HL-60/S4 treated with phorbol 12-myristate 13-acetate at 8.2 ng/mL for 4 days and 3 days (cell line): ENCODE data around the gene APOA4.

Experiments
- in situ Hi-C: fragments of 300-500 bp; cut with MboI; formaldehyde crosslinking; loops from 2 replicates; pipeline ENCODE4 v1.15.0; 2022; ENCODE audit warnings: low sequenced_read_pairs

Gene APOA4

DNA sequence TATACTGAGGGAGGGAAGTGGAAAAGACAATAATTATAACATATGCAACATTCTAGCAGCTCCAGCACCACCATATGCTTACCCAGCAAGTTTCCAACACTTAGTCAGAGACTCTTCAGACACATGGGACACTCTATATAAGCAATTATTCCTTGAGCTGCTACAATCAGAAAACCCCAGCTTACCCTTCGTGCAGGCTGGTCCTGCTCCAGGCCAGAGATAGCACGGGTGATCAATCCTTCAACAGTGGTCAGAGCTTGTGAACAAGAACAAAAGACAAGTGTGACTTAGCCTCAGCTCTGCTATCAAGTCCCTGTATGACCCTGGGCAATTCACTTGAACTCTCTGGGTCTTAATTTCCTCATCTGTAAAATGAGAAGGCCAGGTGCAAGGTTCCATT lies 36.8 kb downstream of the APOA4 start:
- in situ Hi-C loops = no loop called here

DNA sequence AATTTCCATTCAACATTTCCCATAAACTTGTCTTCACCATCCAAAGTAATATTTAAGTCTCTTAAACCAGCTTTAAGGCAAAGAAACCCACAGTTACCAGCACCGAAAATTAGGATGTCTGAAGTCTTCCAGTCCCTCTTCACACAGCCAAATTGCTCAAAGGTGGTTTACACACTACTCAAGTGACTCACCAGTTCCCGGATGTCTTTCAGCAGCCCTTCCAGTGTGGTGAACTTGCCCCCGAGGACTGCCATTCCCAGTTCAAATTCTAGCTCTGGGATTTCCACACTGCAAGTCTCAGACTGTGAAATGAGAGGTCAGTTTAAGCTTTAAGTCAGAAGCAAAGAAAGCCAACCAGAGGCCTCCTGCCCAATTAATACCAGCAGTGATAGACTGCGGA lies 40.4 kb downstream of the APOA4 start:
- in situ Hi-C loops = no loop called here

DNA sequence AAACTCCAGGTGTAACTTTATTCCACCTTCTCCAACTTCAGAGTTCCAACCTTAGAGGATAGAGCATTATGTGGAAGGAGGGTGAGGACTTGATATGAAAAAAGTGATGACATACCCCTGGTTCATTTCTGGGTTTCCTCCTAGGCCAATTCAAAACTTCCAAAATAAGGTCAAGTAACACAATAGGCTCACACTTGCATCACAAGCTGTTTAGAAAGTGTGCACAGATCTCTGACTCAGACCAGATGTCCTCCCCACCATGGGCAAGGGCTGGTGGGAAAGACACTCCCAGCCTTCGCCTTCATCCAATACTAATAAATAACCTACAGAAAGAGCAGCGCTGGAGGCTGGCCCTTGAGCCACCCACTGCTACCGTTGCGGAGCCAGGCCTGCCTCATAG lies 44.5 kb downstream of the APOA4 start:
- in situ Hi-C loops = no loop called here

DNA sequence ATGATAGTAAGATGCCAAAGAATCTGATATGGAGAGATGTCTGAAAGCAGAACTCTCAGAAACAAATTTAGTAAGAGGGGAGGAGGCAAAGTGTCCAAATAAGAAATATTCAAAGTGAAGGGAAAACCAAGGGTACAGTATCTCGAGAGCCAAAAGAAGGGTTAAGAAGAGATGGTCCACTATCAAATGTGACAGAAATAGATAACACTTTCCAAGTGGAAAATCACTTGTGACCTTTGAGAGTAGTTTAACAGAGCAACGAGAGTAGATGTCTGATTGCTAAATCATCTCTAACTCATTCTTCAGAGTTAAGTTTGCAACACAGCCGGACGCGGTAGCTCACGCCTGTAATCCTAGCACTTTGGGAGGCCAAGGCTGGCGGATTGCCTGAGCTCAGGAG lies 46.0 kb downstream of the APOA4 start:
- in situ Hi-C loops = no loop called here

DNA sequence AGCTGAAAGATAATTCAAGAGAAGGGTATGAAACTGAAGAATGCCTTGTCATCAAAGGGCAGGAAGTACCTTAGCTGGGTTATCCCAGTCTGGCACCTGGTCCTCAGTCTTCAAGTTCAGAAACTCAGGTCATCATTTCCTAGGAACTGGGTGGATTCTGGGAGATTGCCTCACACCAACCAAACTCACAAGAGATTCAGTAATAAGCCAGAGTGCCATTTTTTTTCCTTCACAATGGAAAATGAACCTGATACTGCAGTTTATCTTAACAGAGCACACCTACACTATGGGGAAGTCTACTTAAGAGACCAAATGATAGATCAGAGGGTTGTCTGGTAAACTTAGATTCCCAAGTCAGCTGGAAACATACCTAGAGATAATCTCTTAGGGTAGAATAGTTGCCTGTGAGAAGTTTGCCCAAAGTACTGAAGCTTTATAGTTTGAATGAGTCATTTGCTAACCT lies 46.6 kb downstream of the APOA4 start:
- in situ Hi-C loops = no loop called here

DNA sequence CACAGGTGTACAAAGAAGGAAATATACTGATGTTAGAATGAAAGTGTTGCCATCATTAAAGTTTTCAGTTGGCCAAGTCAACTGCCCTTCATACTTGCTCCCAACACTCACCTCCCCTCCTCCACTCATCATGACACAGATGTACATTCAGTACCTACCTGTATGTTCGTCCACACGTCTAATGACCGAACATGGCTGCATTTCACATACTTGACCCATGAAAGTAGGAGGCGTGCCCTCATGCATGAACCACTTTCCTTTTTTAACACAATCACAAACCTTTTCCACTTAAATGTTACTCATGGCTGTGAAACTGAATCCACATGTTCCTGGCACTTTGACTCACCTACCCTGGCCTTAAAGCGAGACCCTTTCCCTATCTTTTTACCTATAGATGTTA lies 47.1 kb downstream of the APOA4 start:
- in situ Hi-C loops = no loop called here

DNA sequence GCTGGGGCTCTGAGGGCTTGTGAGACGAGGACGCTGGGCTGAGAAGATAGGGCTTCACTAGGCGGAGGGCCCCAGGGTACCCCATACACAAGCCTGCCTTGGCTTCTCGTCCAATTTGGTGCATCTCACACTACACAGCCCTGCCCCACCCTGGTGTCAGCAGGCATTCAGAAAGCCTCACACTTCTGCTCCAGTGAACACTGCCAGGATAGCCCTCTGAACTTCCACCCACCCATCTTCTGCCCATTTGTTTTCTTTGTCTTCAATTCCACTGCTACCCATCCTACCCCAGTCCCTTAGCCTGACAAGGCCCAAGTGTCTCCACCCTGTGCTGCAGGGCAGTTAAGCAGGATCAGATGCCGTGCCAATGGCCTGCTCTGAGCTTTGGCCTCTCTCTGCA lies 48.4 kb downstream of the APOA4 start:
- in situ Hi-C loops = no loop called here

DNA sequence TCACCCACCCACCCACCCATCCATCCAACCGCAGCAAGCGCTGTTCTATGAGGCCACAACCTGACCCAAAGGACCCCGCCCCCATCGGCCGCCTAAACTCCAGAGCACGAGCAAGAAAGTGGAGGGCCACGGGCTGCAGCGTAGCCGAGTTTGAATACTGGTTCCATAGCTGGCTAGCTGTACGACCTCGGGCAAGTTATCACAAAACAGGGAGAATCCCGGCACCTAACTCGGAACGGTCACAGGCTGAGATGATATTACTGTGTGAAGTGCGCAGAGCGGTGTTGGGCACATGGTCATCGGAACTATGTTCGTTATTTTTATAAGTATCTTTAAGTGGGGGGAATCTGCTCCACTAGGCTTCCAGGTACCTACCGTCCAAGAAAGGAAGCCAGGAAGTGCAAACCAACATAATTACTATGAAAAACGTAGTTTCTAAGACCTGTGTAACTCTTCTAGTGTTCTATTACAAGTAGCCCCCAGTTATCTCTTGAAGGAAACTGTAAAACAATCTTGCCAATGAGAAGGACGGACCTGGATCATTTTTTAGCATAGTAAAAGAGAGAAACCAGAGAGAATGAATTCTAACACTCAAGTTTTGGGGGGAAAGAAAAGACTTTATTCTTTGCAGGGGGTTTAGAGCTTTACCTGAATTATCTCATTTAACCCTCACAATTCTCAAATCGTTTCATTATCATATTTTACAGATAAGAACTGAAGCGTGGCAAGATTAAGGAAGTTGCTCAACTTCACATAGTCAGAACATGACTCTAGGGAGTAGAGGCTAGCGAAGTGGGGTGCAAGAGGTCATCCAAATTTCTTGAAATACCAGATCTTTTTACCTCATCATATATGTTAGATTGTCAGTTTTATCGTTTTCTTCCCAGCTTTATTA lies 49.7 kb downstream of the APOA4 start:
- in situ Hi-C loops = no loop called here

DNA sequence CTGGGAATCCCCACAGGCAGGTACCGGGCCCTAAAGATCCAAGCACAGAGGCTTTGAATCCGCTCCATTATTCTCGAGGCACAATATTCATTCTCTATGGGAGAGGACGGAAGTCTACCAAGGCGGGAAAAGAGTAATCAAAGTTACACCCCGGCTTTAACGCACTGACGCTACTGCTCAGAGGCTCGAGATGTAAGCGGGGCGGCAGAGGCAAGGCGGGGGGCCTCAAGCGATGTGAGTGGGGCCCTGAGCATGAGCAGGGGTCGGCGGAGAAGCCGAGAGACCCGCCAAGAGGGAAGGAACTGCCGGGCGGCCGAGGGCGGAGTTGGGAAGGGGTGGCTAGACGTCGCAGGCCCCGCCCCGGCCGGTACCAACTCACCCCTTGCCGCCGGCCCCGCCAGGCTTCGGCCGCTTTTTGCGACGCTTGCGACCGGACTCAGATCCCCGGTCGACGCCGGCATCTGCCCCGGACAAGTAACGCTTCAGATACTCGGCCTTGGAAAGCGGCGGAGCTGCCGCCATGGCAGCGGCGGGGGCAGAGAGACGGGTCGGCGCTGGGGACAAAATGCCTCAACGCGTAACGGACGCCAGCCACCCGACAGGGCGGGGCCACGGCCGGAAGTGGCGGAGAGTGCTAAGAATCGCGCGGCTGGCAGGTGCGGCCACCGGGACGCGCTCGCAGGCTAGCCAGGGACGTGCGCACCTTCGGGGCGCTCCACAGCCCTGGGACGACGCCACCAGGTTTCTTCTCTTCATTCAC lies 50.5 kb downstream of the APOA4 start, which contains the start of gene BUD13:
BUD13 (minus strand) TSS at position 545 of the 760 bp plus-strand sequence; CDS start at position 522, 23 bp downstream.
- in situ Hi-C loops = no loop called here

DNA sequence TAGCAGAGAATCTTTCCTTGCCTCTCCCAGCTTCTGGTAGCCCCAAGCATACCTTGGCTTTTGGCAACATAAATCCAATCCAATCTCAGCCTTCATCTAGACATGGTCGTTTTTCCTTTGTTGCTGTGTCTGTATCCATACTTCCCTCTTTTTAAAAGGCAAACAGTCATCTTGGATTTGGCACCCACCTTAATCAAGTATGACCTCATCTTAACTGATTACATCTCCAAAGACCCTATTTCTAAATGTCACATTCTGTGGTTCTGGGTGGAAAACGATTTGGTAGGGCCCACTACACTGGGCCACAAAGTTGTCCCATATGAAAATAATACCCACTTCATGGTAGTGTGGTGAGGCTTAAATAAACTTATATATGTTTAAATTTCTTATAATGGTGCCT lies 51.2 kb downstream of the APOA4 start:
- in situ Hi-C loops = no loop called here
